ENCODE data around the gene CRAMP1.
"Not testable (repeated sequence)": the region's sequence is repeated elsewhere in the genome, so short reads cannot be mapped to it uniquely, and the experiment has no call there.

CRAMP1 gene, protein sequence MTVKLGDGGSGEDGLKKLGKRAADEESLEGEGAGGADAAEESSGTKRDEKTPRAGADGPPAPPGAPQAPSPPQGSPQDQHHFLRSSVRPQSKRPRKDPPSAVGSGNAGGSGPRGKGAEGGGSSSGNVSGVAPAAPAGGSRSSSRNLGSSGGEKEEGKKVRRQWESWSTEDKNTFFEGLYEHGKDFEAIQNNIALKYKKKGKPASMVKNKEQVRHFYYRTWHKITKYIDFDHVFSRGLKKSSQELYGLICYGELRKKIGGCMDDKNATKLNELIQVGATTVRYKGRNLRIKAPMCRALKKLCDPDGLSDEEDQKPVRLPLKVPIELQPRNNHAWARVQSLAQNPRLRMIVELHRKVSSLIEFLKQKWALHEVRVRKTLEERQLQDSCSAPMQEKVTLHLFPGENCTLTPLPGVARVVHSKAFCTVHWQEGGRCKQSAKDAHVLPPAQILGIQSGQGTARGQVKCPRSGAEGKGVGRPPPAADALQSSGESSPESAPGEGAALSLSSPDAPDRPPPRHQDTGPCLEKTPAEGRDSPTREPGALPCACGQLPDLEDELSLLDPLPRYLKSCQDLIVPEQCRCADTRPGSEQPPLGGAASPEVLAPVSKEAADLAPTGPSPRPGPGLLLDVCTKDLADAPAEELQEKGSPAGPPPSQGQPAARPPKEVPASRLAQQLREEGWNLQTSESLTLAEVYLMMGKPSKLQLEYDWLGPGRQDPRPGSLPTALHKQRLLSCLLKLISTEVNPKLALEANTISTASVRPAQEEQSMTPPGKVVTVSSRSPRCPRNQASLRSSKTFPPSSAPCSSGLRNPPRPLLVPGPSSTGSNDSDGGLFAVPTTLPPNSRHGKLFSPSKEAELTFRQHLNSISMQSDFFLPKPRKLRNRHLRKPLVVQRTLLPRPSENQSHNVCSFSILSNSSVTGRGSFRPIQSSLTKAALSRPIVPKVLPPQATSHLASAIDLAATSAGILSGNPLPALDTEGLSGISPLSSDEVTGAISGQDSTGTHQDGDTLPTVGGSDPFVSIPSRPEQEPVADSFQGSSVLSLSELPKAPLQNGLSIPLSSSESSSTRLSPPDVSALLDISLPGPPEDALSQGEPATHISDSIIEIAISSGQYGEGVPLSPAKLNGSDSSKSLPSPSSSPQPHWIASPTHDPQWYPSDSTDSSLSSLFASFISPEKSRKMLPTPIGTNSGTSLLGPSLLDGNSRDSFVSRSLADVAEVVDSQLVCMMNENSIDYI (N-terminal part only)

DNA sequence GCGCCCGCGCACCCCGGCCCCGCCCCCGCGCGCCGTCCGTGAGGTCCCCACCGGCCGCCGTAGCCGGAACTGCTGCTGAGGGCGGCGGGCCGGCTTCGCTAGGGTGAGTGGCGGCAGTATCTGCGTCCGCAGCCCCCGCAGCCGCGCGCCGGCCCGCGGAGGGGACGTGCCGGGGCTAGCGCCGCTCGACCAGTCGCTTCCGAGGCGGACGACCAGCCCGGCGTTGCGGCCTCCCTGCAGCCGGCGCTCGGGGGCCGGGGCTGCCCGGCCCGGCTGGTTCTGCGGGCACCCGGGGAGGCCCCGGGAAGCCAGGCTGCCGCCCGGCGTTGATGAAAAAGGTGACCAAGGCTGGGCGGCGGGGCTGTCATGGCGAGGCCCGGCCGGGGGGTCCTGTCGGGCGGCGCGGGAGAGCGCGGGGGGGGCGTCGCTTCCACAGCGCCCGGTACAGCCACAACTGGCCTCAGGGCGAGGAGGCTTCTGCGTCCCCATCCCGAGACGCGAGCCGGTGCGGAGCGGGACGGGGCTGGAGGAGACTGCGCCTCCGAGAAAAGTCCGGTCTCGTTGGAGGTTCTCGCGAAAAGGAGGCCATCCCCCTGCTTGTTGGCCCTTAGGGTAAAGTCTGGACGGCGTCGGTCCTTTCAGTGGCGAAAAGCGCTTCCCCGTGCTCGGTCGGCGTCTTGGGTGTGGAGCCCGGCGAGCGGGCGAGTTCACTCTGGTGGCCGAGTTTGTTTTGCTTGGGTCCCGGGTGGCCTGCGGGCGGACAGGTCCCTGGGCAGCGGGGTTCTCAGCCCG is at the start of gene CRAMP1:
Gene CRAMP1, plus strand, starts transcription at position 41 of the 792 bp plus-strand sequence. CDS start 2,280 bp downstream, outside the sequence.
- no peak for DNase-seq

DNA sequence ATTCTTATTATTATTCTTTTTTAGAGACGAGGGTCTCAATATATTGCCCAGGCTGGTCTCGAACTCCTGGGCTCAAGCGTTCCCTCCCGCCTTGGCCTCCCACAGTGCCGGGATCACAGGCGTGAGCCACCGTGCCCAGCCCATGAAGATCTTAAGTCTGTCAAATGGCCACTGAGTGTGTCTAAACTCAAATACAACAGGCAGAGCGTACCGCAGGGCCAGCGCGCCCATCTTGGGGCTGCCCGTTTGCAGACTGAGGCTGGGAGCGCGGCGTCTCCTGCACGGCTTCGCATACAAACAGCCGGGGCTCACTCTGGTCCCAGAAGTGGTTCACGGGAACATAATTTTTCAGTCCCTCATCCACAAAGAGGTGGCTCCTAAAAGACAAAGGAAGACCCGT is 48.4 kb upstream of the CRAMP1 start:
- DNase-seq = no peak

DNA sequence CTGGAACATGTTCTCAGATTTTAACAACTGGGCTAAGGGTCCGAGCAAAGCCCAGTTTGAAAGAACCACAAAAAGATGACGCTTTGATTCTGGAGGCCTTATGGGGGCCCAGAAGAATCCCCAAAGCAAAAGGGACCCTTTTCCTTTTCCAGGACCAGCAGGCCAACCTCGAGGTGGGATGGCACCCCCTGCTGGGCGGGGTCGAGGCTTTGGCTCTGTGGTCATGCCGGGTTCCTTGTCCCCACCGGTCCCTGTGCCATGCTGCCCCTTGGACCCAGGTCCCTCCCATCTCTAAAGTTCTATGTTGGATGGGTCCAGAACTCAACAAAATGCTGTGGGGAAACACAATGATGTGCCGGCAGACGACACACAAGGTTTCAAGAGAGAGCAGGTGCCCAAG is 47.8 kb upstream of the CRAMP1 start:
- no peak for DNase-seq

DNA sequence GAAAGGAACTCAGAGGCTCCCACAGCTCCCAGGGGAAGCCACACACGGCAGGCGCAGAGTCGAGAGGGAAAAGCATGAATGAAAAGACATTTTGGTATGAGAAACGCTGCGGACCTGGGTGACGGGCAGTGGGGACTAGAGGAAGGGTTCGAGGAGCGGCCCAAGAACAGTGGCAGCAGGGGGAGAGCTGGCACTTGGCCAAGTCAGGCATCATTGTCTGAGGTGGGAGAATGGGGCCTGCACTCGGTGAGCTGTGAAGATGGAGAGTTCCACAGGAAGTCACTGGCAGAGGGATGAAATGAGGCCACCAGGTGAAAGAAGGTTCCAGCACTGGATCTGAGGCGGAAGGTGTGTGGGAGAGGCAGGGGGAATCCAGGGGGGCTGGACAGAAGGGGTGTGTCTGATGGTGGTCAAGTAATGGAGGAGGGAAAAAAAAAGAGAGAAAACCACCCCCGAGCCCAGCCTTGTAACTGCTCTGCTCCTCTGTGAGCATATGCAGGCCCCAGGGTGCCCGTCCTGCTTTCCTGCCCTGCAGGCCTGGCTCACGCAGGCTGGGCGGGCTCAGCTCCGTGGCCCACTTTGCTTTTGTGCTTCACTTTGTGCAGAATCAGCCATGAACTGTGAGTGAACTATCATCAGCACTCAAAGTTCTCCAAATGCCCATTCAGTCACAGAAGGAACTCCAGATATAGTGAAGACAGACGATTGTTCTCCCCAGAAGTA is 46.9 kb upstream of the CRAMP1 start:
- no peak for DNase-seq

GRCh38 chr16:1567988-1568387 is 44.2 kb upstream of the CRAMP1 start:
- no peak for DNase-seq

- no peak for DNase-seq
These were observed 41.0 kb upstream of the CRAMP1 start for GRCh38 chr16:1571012-1571671.

GRCh38 chr16:1572673-1573072 is 39.5 kb upstream of the CRAMP1 start:
- DNase-seq = no peak

GRCh38 chr16:1573301-1573700 is 38.9 kb upstream of the CRAMP1 start:
- no peak for DNase-seq

DNA sequence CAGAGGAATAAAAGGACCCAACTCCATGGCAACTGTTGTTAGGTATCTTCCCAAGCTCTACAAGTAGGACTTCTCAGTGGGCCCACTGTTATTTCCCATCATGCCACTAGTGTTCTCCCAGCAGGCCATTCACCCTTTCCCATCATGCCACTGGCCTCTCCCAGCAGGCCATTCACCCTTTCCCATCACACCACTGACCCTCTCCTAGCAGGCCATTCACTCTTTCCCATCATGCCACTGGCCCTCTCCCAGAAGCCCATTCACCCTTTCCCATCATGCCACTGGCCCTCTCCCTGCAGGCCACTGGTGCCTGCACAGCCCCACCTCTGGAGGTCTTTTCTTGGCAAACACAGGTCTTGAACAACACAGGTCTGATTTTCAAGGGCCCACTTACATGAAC is 36.6 kb upstream of the CRAMP1 start:
- no peak for DNase-seq

DNA sequence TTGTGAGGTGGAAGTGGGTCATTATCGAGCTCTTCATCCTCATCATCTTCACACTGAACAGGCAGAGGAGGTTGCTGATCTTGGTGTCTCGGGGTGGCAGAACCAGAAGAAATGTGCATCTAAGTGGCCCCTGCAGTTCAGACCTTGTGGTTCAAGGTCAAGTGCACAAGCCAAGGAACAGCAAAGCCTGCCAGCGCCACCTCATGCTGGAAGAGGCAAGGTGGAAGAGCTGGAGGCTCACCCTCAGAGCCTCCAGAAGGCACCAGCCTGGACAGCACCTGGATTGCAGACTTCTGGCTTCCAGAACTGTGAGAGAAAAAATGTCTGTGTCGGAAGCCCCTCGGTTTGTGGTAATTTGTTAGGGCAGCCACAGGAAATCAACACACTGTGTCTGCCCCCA is 32.9 kb upstream of the CRAMP1 start:
- peak; percentile 10 for DNase-seq

GRCh38 chr16:1580256-1580655 is 31.9 kb upstream of the CRAMP1 start:
- DNase-seq = no peak

DNA sequence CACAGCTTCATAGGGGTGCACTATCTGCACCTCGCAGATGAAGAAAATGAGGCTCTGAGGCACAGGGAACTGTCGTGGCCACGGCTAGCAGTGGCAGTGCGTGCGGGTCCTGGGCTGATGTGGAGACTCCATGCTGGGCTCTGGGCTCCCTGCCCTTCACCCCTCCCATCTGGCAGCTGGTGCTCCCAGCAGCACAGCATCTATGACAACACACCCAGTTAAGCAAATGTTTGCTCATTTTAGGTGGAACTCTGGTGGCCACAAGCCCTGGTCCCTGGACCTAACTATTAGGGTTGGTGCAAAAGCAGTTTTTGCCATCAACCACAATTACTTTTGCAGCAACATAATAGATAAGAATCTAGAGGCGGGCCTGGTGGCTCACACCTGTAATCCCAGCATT is 31.2 kb upstream of the CRAMP1 start:
- no peak for DNase-seq

- DNase-seq = no peak
These were observed 30.4 kb upstream of the CRAMP1 start for GRCh38 chr16:1581804-1582203.

DNA sequence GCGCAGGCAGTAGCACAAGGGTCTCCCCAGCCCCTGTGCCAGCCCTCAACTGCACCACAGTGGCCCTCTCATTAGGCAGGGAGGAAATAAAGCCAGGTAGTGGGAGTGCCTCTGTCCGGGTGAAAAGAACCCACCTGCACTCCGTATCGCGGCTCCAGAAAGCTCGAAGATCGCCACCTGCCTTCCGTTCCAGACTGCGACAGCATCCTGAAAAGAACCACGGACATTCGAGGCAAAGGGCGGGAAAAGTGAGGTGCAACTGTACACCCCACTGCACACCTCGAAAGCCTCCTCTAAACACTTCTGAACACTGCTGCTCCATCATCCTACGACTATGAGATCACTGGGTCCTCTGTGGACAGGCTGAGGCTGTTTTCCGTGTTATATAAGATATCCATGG is 29.0 kb upstream of the CRAMP1 start:
- no peak for DNase-seq

DNA sequence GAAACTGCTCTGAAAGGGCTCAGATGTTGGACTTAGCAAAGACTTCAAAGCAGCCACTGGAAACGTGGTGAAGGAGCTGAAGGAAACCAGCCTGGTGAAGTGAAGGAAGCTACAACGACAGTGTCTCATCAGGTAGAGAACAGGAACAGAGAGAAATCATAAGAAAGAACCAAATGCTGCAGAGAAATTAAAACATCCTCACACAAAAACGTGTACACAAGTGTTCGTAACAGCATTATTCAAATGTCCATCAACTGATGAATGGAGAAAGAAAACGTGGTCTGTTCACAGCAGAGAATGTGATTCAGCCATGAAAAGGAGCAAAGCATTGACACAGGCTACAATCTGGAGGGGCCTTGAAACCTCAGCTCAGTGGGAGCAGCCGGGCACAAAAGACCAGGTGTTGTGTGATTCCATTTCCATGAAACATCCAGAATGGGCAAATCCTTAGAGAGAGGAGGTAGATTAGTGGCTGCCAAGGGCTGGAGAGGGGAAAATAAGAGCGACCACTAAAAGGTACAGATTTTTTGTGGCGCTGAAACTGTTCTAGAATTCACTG is 27.2 kb upstream of the CRAMP1 start:
- no peak for DNase-seq

DNA sequence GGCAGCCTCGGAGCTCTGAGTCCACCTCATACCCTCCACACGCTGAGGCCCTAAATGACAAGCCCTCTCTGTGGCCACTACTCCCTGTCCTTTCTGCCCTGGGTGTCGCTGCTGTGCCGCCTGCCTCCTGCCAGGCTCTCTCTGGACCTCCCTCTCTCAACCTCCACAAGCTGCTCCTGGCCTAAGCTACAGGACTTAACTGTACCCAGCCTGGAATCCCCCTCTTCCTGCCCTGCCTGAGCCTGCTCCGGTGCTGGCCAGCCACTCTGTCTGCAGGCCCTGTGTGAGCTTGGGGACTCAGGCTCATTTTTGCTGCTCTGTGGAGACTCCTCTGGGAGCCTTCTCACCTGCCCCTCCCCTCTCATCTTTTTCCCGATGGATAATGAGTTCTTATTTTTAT is 21.8 kb upstream of the CRAMP1 start:
- DNase-seq = no peak

- DNase-seq = no peak
These were observed 21.0 kb upstream of the CRAMP1 start for GRCh38 chr16:1590930-1591705.

- DNase-seq = no peak
These were observed 19.7 kb upstream of the CRAMP1 start for GRCh38 chr16:1592446-1592845.

GRCh38 chr16:1595511-1595910 is 16.6 kb upstream of the CRAMP1 start:
- not testable (repeated sequence) for DNase-seq

DNA sequence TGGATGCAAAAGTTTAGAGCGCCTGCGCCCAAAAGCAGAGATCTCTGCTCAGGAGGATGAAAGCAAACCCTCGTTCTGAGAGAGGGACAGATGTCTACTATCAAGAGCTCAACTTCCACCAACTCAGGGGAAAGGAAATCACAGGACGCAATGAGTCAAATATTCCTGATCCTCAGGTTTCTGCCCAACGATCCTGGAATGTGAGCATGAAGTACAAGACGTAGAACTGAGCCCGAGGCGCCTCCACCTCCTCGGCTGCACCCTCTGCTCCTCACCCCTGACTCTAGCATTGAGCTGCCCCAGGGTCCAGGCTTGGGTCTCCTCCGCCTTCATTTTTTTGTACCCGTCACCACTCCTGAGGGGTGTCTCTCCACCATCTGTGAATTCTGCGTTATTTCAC is 15.6 kb upstream of the CRAMP1 start:
- no peak for DNase-seq
